Stomach (tissue), 4 donors: ENCODE data around the gene PALM3.

Experiments used
- CTCF ChIP-seq, 7 experiments: fragments of 450-650 bp in 4 of 7; fragments of 200-600 bp in 3 of 7; sonication (generic) in 3 of 7; IDR thresholded peaks; one replicate each; pipeline ENCODE4 v1.5.1; 2016 to 2019; ENCODE audit warnings: antibody characterized with exemption in 7 of 7, control low read depth in 2 of 7, mild to moderate bottlenecking in 1 of 7
- EP300 ChIP-seq: sonication (generic); formaldehyde crosslinking; IDR thresholded peaks from one replicate; pipeline ENCODE4 v1.6.1; 2017; ENCODE audit warnings: antibody characterized with exemption
- POLR2A ChIP-seq, 4 donors: fragments of 450-650 bp; IDR thresholded peaks; one replicate each; pipeline ENCODE4 v1.6.1; 2016; ENCODE audit warnings: antibody characterized with exemption in 4 of 4, control low read depth in 2 of 4, mild to moderate bottlenecking in 1 of 4, moderate library complexity in 1 of 4
- POLR2AphosphoS5 ChIP-seq, 3 donors: sonication (generic); formaldehyde crosslinking; IDR thresholded peaks; one replicate each; pipeline ENCODE4 v1.6.1; 2016; ENCODE audit warnings: antibody characterized with exemption in 3 of 3

GRCh38 chr19:14078411-14078810, 16.5 kb upstream of the PALM3 start:
- TF ChIP-seq POLR2A (IDR thresholded peaks at IDR 0.05) (no peak), CTCF (IDR thresholded peaks at IDR 0.05) (no peak), EP300 (no peak), POLR2AphosphoS5 (IDR thresholded peaks at IDR 0.05) (no peak)
